HepG2 (cell line): ENCODE data around the gene ESYT1. TPM values are rescaled to one million over a fixed set of nuclear protein-coding genes. Genes with fewer than 3 reads are reported as not detected.

ENCODE experiments used
- ARID4A ChIP-seq: sonication (generic); formaldehyde crosslinking; IDR thresholded peaks from 2 replicates; pipeline ENCODE4 v1.5.0; 2020; ENCODE audit warnings: mild to moderate bottlenecking, missing genetic modification reagents, borderline replicate concordance
- DNMT1 ChIP-seq: sonication (generic); formaldehyde crosslinking; IDR thresholded peaks from 2 replicates; pipeline ENCODE4 v1.5.1; 2020; ENCODE audit warnings: mild to moderate bottlenecking, missing genetic modification reagents
- ELF4 ChIP-seq: sonication (generic); formaldehyde crosslinking; IDR thresholded peaks from 2 replicates; pipeline ENCODE4 v1.5.0; 2020; ENCODE audit warnings: missing genetic modification reagents, mild to moderate bottlenecking, moderate library complexity, borderline replicate concordance
- FOSL2 ChIP-seq: sonication (generic); formaldehyde crosslinking; IDR thresholded peaks from 2 replicates; pipeline ENCODE4 v1.4.0; 2020; ENCODE audit warnings: missing genetic modification reagents
- FOXO4 ChIP-seq: sonication (generic); formaldehyde crosslinking; conservative IDR thresholded peaks from 2 replicates; pipeline ENCODE4 v1.8.1; 2023; ENCODE audit warnings: missing genetic modification reagents
- KMT2A ChIP-seq: sonication (generic); formaldehyde crosslinking; IDR thresholded peaks from 2 replicates; pipeline ENCODE4 v1.4.0; 2020; ENCODE audit warnings: missing genetic modification reagents
- NKX3-1 ChIP-seq: sonication (generic); formaldehyde crosslinking; IDR thresholded peaks from 2 replicates; pipeline ENCODE4 v1.5.0; 2020; ENCODE audit warnings: missing genetic modification reagents
- PRPF4 ChIP-seq: fragments of 200-400 bp; formaldehyde crosslinking; IDR thresholded peaks from 2 replicates; pipeline ENCODE4 v1.6.1; 2016; ENCODE audit warnings: low read length, low read depth; ENCODE audit not compliant: poor library complexity, severe bottlenecking
- SMAD9 ChIP-seq: sonication (generic); formaldehyde crosslinking; IDR thresholded peaks from 2 replicates; pipeline ENCODE4 v1.5.1; 2020; ENCODE audit warnings: mild to moderate bottlenecking, missing genetic modification reagents
- SNRNP70 ChIP-seq: fragments of 200-400 bp; formaldehyde crosslinking; IDR thresholded peaks from 2 replicates; pipeline ENCODE4 v1.6.1; 2017; ENCODE audit warnings: mild to moderate bottlenecking, low read depth, low read length, moderate library complexity
- TEAD2 ChIP-seq: sonication (generic); formaldehyde crosslinking; IDR thresholded peaks from 2 replicates; pipeline ENCODE4 v1.9.0; 2021; ENCODE audit warnings: missing genetic modification reagents
- ZNF101 ChIP-seq: sonication (generic); formaldehyde crosslinking; IDR thresholded peaks from 2 replicates; pipeline ENCODE4 v1.4.0; 2020; ENCODE audit warnings: mild to moderate bottlenecking, low read depth, missing genetic modification reagents, borderline replicate concordance
- ZNF256 ChIP-seq: sonication (generic); formaldehyde crosslinking; conservative IDR thresholded peaks from 2 replicates; pipeline ENCODE4 v1.4.0; 2020; ENCODE audit warnings: missing genetic modification reagents
- ZNF441 ChIP-seq: sonication (generic); formaldehyde crosslinking; IDR thresholded peaks from 2 replicates; pipeline ENCODE4 v1.7.0; 2021; ENCODE audit warnings: missing genetic modification reagents, borderline replicate concordance
- ZNF530 ChIP-seq: sonication (generic); formaldehyde crosslinking; IDR thresholded peaks from 2 replicates; pipeline ENCODE4 v1.5.0; 2020; ENCODE audit warnings: low read depth, mild to moderate bottlenecking, missing genetic modification reagents
- ZNF569 ChIP-seq: sonication (generic); formaldehyde crosslinking; IDR thresholded peaks from 2 replicates; pipeline ENCODE4 v1.5.0; 2020; ENCODE audit warnings: mild to moderate bottlenecking, missing genetic modification reagents, moderate library complexity, borderline replicate concordance
- ZNF646 ChIP-seq: sonication (generic); formaldehyde crosslinking; IDR thresholded peaks from 2 replicates; pipeline ENCODE4 v1.9.0; 2021; ENCODE audit warnings: mild to moderate bottlenecking, missing genetic modification reagents
- polyA plus RNA-seq, 8 experiments: library from polyadenylated mRNA; depleted of rRNA in 3 of 8; stranded (reverse) in 7 of 8; unstranded in 1 of 8; fragments of >200 nt; fragmentation: Illumina TruSeq in 4 of 8; extraction: Trizol in 4 of 8; gene quantifications; 2 replicates each; pipeline versions ENCODE4 v1.2.1 to v1.2.3, GENCODE V29; 2011 to 2016; ENCODE audit warnings: low read depth in 4 of 8, missing spikeins in 1 of 8, mixed read lengths in 1 of 8; ENCODE audit not compliant: insufficient read depth in 1 of 8
- total RNA-seq, 5 experiments: library from RNA; depleted of rRNA; stranded (reverse); fragments of >200 nt; fragmentation: Illumina TruSeq; extraction: Trizol; gene quantifications; 2 replicates each; pipeline ENCODE4 v1.2.3, GENCODE V29; 2016; ENCODE audit warnings: low read depth in 1 of 5

The ESYT1 gene
- total and polyA plus RNA-seq, 2 of the 13 experiments (the other 11 are each of a cell fraction or from before 2014, with no cell fraction given): 66.9 to 71.0 TPM

- no peak for TF ChIP-seq ZNF101 (CRISPR knock-in tag)
- peak; percentile 60; the same call in 1 of the 2 replicates for TF ChIP-seq SMAD9 (CRISPR knock-in tag)
- TF ChIP-seq ZNF530 (CRISPR knock-in tag): no peak; the same call in 1 of the 2 replicates
- 0 out of 2 replicates have a peak, but pooled peaks have one; percentile 94 for TF ChIP-seq FOXO4 (CRISPR knock-in tag)
- TF ChIP-seq NKX3-1 (CRISPR knock-in tag): no peak; the same call in 1 of the 2 replicates
- TF ChIP-seq ARID4A (CRISPR knock-in tag): peak; percentile 92
- TF ChIP-seq DNMT1 (CRISPR knock-in tag): no peak; the same call in 1 of the 2 replicates
- TF ChIP-seq ZNF646 (CRISPR knock-in tag): no peak
- 0 out of 2 replicates have a peak, but pooled peaks have one; percentile 21 for TF ChIP-seq ZNF256 (CRISPR knock-in tag)
- peak; percentile 16; the same call in 1 of the 2 replicates for TF ChIP-seq TEAD2
- TF ChIP-seq KMT2A: peak; percentile 79
- peak; percentile 83 for TF ChIP-seq ZNF441 (CRISPR knock-in tag)
- TF ChIP-seq FOSL2: peak; percentile 19
- no peak for TF ChIP-seq SNRNP70
- TF ChIP-seq ELF4 (CRISPR knock-in tag): 0 out of 2 replicates have a peak, but pooled peaks have one; percentile 59
- no peak for TF ChIP-seq PRPF4
- 0 out of 2 replicates have a peak, but pooled peaks have one; percentile 63 for TF ChIP-seq ZNF569 (CRISPR knock-in tag)
These were observed 23.8 kb upstream of the ESYT1 start, which contains the start of gene PA2G4 (continued) for GRCh38 chr12:56104109-56104814.
